ENCODE results near the gene BBX.

BBX gene

GRCh38 chr3:107604057-107604822 lies 81.5 kb downstream of the BBX start:
- no peak for DNase-seq

GRCh38 chr3:107611775-107612469 lies 89.2 kb downstream of the BBX start:
- DNase-seq = no peak

- DNase-seq = no peak
These were observed 89.9 kb downstream of the BBX start for GRCh38 chr3:107612664-107613084.

- DNase-seq = no peak
These were observed 96.8 kb downstream of the BBX start for GRCh38 chr3:107619549-107619948.

- no peak for DNase-seq
These were observed 97.8 kb downstream of the BBX start for GRCh38 chr3:107620534-107620933.

GRCh38 chr3:107621465-107621864 lies 98.7 kb downstream of the BBX start:
- DNase-seq = no peak

- no peak for DNase-seq
These were observed 105.3 kb downstream of the BBX start for GRCh38 chr3:107627962-107628542.

- no peak for DNase-seq
These were observed 106.8 kb downstream of the BBX start for GRCh38 chr3:107629566-107629965.

GRCh38 chr3:107630779-107631178 lies 108.0 kb downstream of the BBX start:
- no peak for DNase-seq

GRCh38 chr3:107632576-107632975 lies 109.8 kb downstream of the BBX start:
- no peak for DNase-seq

GRCh38 chr3:107633327-107634098 lies 110.8 kb downstream of the BBX start:
- no peak for DNase-seq

- no peak for DNase-seq
These were observed 111.3 kb downstream of the BBX start for GRCh38 chr3:107634099-107634489.

- DNase-seq = no peak
These were observed 114.8 kb downstream of the BBX start for GRCh38 chr3:107637416-107638183.

GRCh38 chr3:107641572-107642307 lies 119.0 kb downstream of the BBX start:
- no peak for DNase-seq

GRCh38 chr3:107643038-107643883 lies 120.5 kb downstream of the BBX start:
- DNase-seq = no peak

GRCh38 chr3:107644631-107645030 lies 121.9 kb downstream of the BBX start:
- DNase-seq = no peak

GRCh38 chr3:107650788-107651187 lies 128.0 kb downstream of the BBX start:
- DNase-seq = no peak

GRCh38 chr3:107651782-107652181 lies 129.0 kb downstream of the BBX start:
- no peak for DNase-seq

- no peak for DNase-seq
These were observed 131.5 kb downstream of the BBX start for GRCh38 chr3:107654218-107654617.

GRCh38 chr3:107657971-107658370 lies 135.2 kb downstream of the BBX start:
- no peak for DNase-seq

Measured in C1 segment of cervical spinal cord (tissue), 14 donors.